Keratinocyte (primary cell): ENCODE results near the gene PROCR.

Experiments
- CTCF ChIP-seq, 3 experiments: IDR thresholded peaks in 1 of 3; conservative IDR thresholded peaks in 1 of 3; optimal IDR thresholded peaks in 1 of 3; 2 replicates in 2 of 3; 3 replicates in 1 of 3; pipeline versions ENCODE3 to v1.5.1; 2011; ENCODE audit warnings: low read length in 3 of 3, mild to moderate bottlenecking in 3 of 3, moderate library complexity in 2 of 3, control low read depth in 1 of 3, inconsistent platforms in 1 of 3; ENCODE audit not compliant: insufficient read depth in 2 of 3; ENCODE audit errors: extremely low read depth in 1 of 3
- EZH2 ChIP-seq: IDR thresholded peaks from one replicate; pipeline ENCODE4 v1.6.1; 2012; ENCODE audit warnings: inconsistent platforms, mild to moderate bottlenecking, low read length, moderate library complexity

GRCh38 chr20:35176132-35176531, 4.3 kb downstream of the PROCR start:
- TF ChIP-seq CTCF (optimal IDR thresholded peaks at IDR 0.05 in 1 of 3, IDR thresholded peaks at IDR 0.05 in 1 of 3, conservative IDR thresholded peaks at IDR 0.05 in 1 of 3; ENCODE audit: extremely low read depth in 1 of 3, insufficient read depth in 2 of 3, low read length in 3 of 3), result no peak
- no peak for TF ChIP-seq EZH2
